Neutrophil (primary cell): ENCODE results near the gene FGF14.

Experiments used
- H3K27ac ChIP-seq: fragments of 200-600 bp; sonication (generic); 2 replicates; pipeline ENCODE4 v1.5.1; 2016; ENCODE audit warnings: mild to moderate bottlenecking, moderate library complexity
- H3K27me3 ChIP-seq: fragments of 200-600 bp; sonication (generic); 2 replicates; pipeline ENCODE4 v1.6.0; 2016; ENCODE audit warnings: mild to moderate bottlenecking
- H3K36me3 ChIP-seq: fragments of 200-600 bp; sonication (generic); 2 replicates; pipeline ENCODE4 v1.5.1; 2017
- H3K4me1 ChIP-seq, 2 experiments: fragments of 200-600 bp in 1 of 2; sonication (generic) in 1 of 2; 1 replicate in 1 of 2; 2 replicates in 1 of 2; pipeline versions ENCODE4 v1.5.1 to v1.6.1; 2013 to 2016; ENCODE audit warnings: low read depth in 1 of 2, low read length in 1 of 2, mild to moderate bottlenecking in 1 of 2, moderate library complexity in 1 of 2; ENCODE audit not compliant: control insufficient read depth in 1 of 2, insufficient read depth in 1 of 2
- H3K4me3 ChIP-seq, 2 experiments: fragments of 200-600 bp in 1 of 2; sonication (generic) in 1 of 2; 1 replicate in 1 of 2; 2 replicates in 1 of 2; pipeline ENCODE4 v1.5.1; 2013 to 2016; ENCODE audit warnings: low read depth in 1 of 2, low read length in 1 of 2, mild to moderate bottlenecking in 1 of 2, moderate library complexity in 1 of 2
- H3K9me3 ChIP-seq: fragments of 200-600 bp; sonication (generic); 2 replicates; pipeline ENCODE4 v1.5.1; 2016
- CTCF ChIP-seq: fragments of 200-600 bp; sonication (generic); IDR thresholded peaks from 2 replicates; pipeline ENCODE4 v1.5.1; 2016; ENCODE audit warnings: antibody characterized with exemption

The FGF14 gene

GRCh38 chr13:102231479-102231878, 170.4 kb downstream of the FGF14 start:
- Histone ChIP-seq H3K27ac (no peak overlapping the region), H3K9me3 (no peaks in the 10 kb centered on the region), H3K36me3 (no peaks in the 10 kb centered on the region), H3K4me1 (no peaks in the 10 kb centered on the region), H3K27me3 (no peaks in the 10 kb centered on the region), H3K4me3 (no peak overlapping the region)
- TF ChIP-seq CTCF = no peak

GRCh38 chr13:102227741-102228140, 174.1 kb downstream of the FGF14 start:
- TF ChIP-seq CTCF = no peak
- H3K27me3 ChIP-seq = no peaks in the 10 kb centered on the region
- H3K9me3 ChIP-seq = no peaks in the 10 kb centered on the region
- no peak overlapping the region for H3K4me3 ChIP-seq
- H3K4me1 ChIP-seq = no peaks in the 10 kb centered on the region
- no peak overlapping the region for H3K27ac ChIP-seq
- no peaks in the 10 kb centered on the region for H3K36me3 ChIP-seq

GRCh38 chr13:102226591-102226990, 175.3 kb downstream of the FGF14 start:
- H3K9me3 ChIP-seq = no peaks in the 10 kb centered on the region
- no peaks in the 10 kb centered on the region for H3K27me3 ChIP-seq
- no peak overlapping the region for H3K27ac ChIP-seq
- H3K4me1 ChIP-seq = no peaks in the 10 kb centered on the region
- H3K36me3 ChIP-seq = no peaks in the 10 kb centered on the region
- H3K4me3 ChIP-seq = no peak overlapping the region
- no peak for TF ChIP-seq CTCF

GRCh38 chr13:102225892-102226291, 176.0 kb downstream of the FGF14 start:
- H3K4me3 ChIP-seq = no peak overlapping the region
- no peaks in the 10 kb centered on the region for H3K9me3 ChIP-seq
- no peak overlapping the region for H3K27ac ChIP-seq
- H3K36me3 ChIP-seq = no peaks in the 10 kb centered on the region
- no peaks in the 10 kb centered on the region for H3K27me3 ChIP-seq
- no peak for TF ChIP-seq CTCF
- no peaks in the 10 kb centered on the region for H3K4me1 ChIP-seq

GRCh38 chr13:102220681-102221228, 181.1 kb downstream of the FGF14 start:
- H3K36me3 ChIP-seq = no peaks in the 10 kb centered on the region
- H3K27ac ChIP-seq = no peak overlapping the region
- no peaks in the 10 kb centered on the region for H3K27me3 ChIP-seq
- no peaks in the 10 kb centered on the region for H3K9me3 ChIP-seq
- no peak overlapping the region for H3K4me3 ChIP-seq
- no peak for TF ChIP-seq CTCF
- no peaks in the 10 kb centered on the region for H3K4me1 ChIP-seq

- no peak for TF ChIP-seq CTCF
These were observed 186.9 kb downstream of the FGF14 start for GRCh38 chr13:102214956-102215355.

More at GRCh38 chr13:102214956-102215355, 186.9 kb downstream of the FGF14 start:
- Histone ChIP-seq H3K4me1 (no peaks in the 10 kb centered on the region), H3K4me3 (no peak overlapping the region), H3K27ac (no peak overlapping the region), H3K27me3 (no peaks in the 10 kb centered on the region), H3K9me3 (no peaks in the 10 kb centered on the region), H3K36me3 (no peaks in the 10 kb centered on the region)
